RPMI8226 (cell line): Measurements from ENCODE around the gene ACAA2.

Experiments used
- DNase-seq: peaks from one replicate; pipeline ENCODE4 v3.0.0-alpha.2; 2015

Gene ACAA2

GRCh38 chr18:49734836-49735235 lies 78.5 kb downstream of the ACAA2 start:
- DNase-seq = no peak

DNA sequence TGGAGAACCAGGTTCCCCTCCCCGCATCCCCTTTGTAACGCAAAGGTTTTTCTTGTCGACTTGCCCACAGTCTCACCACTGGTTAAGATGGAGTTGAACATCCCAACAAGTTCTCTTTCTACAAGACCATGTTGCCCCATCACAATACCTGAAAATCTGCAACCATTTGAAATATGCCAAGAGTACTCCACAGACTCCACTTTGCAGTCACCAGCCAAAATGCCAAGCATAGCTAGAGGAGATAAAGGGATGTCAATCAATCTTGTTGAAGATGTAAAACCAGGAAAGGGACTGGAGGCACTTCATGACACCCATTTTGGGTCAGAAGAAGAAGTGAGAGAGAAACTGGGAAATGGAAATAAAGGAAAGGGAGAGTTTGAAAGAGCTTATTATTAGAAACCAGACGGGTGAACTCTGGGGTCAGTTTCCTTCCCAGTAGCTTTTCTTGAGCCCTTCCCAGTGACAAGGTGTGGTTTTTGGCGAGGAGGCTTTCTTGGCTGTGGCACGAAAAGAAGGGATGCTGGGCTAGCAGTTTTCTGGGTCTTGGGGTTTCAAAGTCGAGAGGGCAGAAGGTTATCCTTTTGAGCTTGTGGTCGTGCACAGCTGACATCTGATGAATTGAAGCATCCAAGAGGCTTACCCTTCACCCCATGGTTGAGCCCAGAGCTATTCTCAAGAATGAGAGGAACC lies 79.3 kb downstream of the ACAA2 start:
- peak; percentile 85 for DNase-seq

DNA sequence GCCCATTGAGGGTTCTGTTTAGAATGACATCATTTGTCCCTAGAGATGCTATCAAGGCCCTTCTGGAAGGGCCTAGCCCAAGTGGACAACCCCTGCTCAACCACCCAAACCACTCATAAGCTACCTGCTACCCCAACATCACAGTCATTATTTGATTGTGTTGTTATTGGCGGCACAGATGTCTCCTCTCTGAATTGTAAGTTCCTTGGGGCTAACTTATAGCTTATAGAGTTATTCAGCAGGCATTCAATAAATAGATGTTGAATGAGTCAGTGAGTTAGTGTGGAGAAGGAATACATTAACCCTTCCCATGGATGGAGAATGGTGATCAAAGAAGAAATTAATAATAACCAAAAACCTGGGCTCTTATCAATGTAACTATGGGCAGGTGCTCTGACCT lies 80.0 kb downstream of the ACAA2 start:
- no peak for DNase-seq
